ENCODE data around the gene CFAP77.

Gene CFAP77

GRCh38 chr9:132520612-132521011, 110.6 kb downstream of the CFAP77 start:
- DNase-seq, result no peak

GRCh38 chr9:132525308-132526023, 115.5 kb downstream of the CFAP77 start:
- no peak for DNase-seq

GRCh38 chr9:132531195-132531594, 121.2 kb downstream of the CFAP77 start:
- DNase-seq, result no peak

- DNase-seq, result no peak
These were observed 121.9 kb downstream of the CFAP77 start for GRCh38 chr9:132531710-132532570.

- no peak for DNase-seq
These were observed 124.8 kb downstream of the CFAP77 start for GRCh38 chr9:132534832-132535231.

GRCh38 chr9:132536124-132536523, 126.1 kb downstream of the CFAP77 start:
- no peak for DNase-seq

GRCh38 chr9:132537352-132537751, 127.3 kb downstream of the CFAP77 start:
- no peak for DNase-seq

- DNase-seq, result no peak
These were observed 128.1 kb downstream of the CFAP77 start for GRCh38 chr9:132538071-132538470.

GRCh38 chr9:132539096-132539495, 129.1 kb downstream of the CFAP77 start:
- no peak for DNase-seq

GRCh38 chr9:132541051-132541450, 131.0 kb downstream of the CFAP77 start:
- DNase-seq, result no peak

- no peak for DNase-seq
These were observed 132.1 kb downstream of the CFAP77 start for GRCh38 chr9:132541870-132542830.

GRCh38 chr9:132543251-132543650, 133.2 kb downstream of the CFAP77 start:
- DNase-seq, result no peak

GRCh38 chr9:132543960-132544359, 133.9 kb downstream of the CFAP77 start:
- DNase-seq, result no peak

GRCh38 chr9:132545578-132545977, 135.6 kb downstream of the CFAP77 start:
- no peak for DNase-seq

- no peak for DNase-seq
These were observed 136.4 kb downstream of the CFAP77 start for GRCh38 chr9:132546148-132547051.

GRCh38 chr9:132547052-132547431, 137.0 kb downstream of the CFAP77 start:
- DNase-seq, result no peak

GRCh38 chr9:132547436-132547835, 137.4 kb downstream of the CFAP77 start:
- no peak for DNase-seq

GRCh38 chr9:132547976-132548730, 138.1 kb downstream of the CFAP77 start:
- no peak for DNase-seq

- no peak for DNase-seq
These were observed 139.0 kb downstream of the CFAP77 start for GRCh38 chr9:132548751-132549640.

GRCh38 chr9:132551556-132551955, 141.5 kb downstream of the CFAP77 start:
- DNase-seq, result no peak

Measured in activated CD4-positive, CD25-positive, alpha-beta regulatory T cell treated with anti-CD3 and anti-CD28 coated beads, Interleukin-2, amount 50 U/mL, for 72 hours (primary cell).